Panc1 (cell line): ENCODE data around the gene POLR3K. TPM values are rescaled to one million over a fixed set of nuclear protein-coding genes. Genes with fewer than 3 reads are reported as not detected.

Experiments
- ATAC-seq: fragments of 200-7000 bp; cut with Tn5 transposase; 2 replicates; pipeline ENCODE4 v1.9.1; 2020; ENCODE audit warnings: mild to moderate bottlenecking, moderate library complexity
- BruUV-seq: library from RNA; stranded (reverse); fragments of 400-500 nt; replicated peaks from 2 replicates; lab custom pipeline; 2021; lab: Mats Ljungman, UMichigan
- CTCF ChIA-PET: fragments of 300-600 bp; sonication (Branson Sonifier 250); formaldehyde crosslinking; loops from one replicate; lab custom pipeline; 2022; ENCODE audit warnings: antibody characterized with exemption; lab: Charles Lee
- POLR2A ChIA-PET: fragments of 300-600 bp; sonication (Branson Sonifier 250); formaldehyde crosslinking; loops from one replicate; lab custom pipeline; 2022; ENCODE audit warnings: antibody characterized with exemption; lab: Charles Lee
- DNase-seq: peaks from one replicate; pipeline ENCODE4 v3.0.0-alpha.2; 2010; ENCODE audit warnings: low read depth, low spot score
- H3K27ac ChIP-seq: 2 replicates; pipeline ENCODE4 v1.5.1; 2011; ENCODE audit warnings: mild to moderate bottlenecking, low read length, inconsistent platforms
- H3K27me3 ChIP-seq: fragments of 200-500 bp; sonication (Bioruptor generic); 2 replicates; pipeline ENCODE4 v1.6.0; 2014; ENCODE audit warnings: low read length, inconsistent platforms; ENCODE audit not compliant: control insufficient read depth, insufficient read depth
- H3K36me3 ChIP-seq: fragments of 200-500 bp; sonication (Bioruptor generic); 2 replicates; pipeline ENCODE4 v1.5.1; 2014; ENCODE audit warnings: inconsistent platforms, mild to moderate bottlenecking, low read length, moderate library complexity; ENCODE audit not compliant: control insufficient read depth, insufficient read depth
- H3K4me1 ChIP-seq: 2 replicates; pipeline ENCODE4 v1.5.1; 2011; ENCODE audit warnings: inconsistent platforms, mild to moderate bottlenecking, low read length, moderate library complexity; ENCODE audit not compliant: control insufficient read depth, insufficient read depth
- H3K4me3 ChIP-seq, 2 experiments: 2 replicates each; pipeline ENCODE4 v1.5.1; 2011 to 2012; ENCODE audit warnings: low read depth in 2 of 2, low read length in 2 of 2, mild to moderate bottlenecking in 2 of 2, inconsistent platforms in 1 of 2, moderate library complexity in 1 of 2
- H3K9me3 ChIP-seq: fragments of 200-500 bp; sonication (Bioruptor generic); 2 replicates; pipeline ENCODE4 v1.5.1; 2014; ENCODE audit warnings: low read depth, mild to moderate bottlenecking, inconsistent platforms, low read length, moderate library complexity; ENCODE audit not compliant: control insufficient read depth, insufficient read depth
- POLR2AphosphoS5 ChIP-seq: IDR thresholded peaks from 2 replicates; pipeline ENCODE4 v1.6.1; 2012; ENCODE audit warnings: mild to moderate bottlenecking, low read depth, low read length, moderate library complexity
- SIN3A ChIP-seq: IDR thresholded peaks from 2 replicates; pipeline ENCODE4 v1.6.1; 2012; ENCODE audit warnings: low read depth, mild to moderate bottlenecking, low read length, moderate library complexity, borderline replicate concordance; ENCODE audit not compliant: insufficient read depth
- TCF7L2 ChIP-seq: IDR thresholded peaks from 2 replicates; pipeline ENCODE4 v1.6.1; 2011; ENCODE audit warnings: mild to moderate bottlenecking, low read depth, low read length, inconsistent platforms
- in situ Hi-C: cut with HindIII; loops from 2 replicates; pipeline ENCODE4 v1.10.0; 2016; ENCODE audit warnings: low sequenced_read_pairs, low pct_unique_long_range_greater_than_20kb
- intact Hi-C: fragments of 100-400 bp; cut with micrococcal nuclease; formaldehyde crosslinking; loops from one replicate; pipeline ENCODE4 v1.10.0; 2022; ENCODE audit not compliant: unreplicated experiment
- total RNA-seq: library from RNA; stranded (reverse); gene quantifications from one replicate; pipeline ENCODE4 v1.2.1, GENCODE V29; 2021; ENCODE audit not compliant: unreplicated experiment
- TF ChIP-seq, protein P1 (sequence below): fragments of 450-650 bp; IDR thresholded peaks from 2 replicates; pipeline ENCODE4 v1.5.1; 2017; ENCODE audit warnings: mild to moderate bottlenecking
- TF ChIP-seq, protein P2 (sequence below), 2 experiments: IDR thresholded peaks; 2 replicates each; pipeline ENCODE4 v1.6.1; 2011 to 2012; ENCODE audit warnings: low read depth in 2 of 2, control low read depth in 1 of 2, low read length in 1 of 2, mild to moderate bottlenecking in 1 of 2, moderate library complexity in 1 of 2; ENCODE audit not compliant: insufficient read depth in 1 of 2

The POLR3K gene
- total RNA-seq, 1 experiment from 2014 or later = 35.7 TPM

DNA sequence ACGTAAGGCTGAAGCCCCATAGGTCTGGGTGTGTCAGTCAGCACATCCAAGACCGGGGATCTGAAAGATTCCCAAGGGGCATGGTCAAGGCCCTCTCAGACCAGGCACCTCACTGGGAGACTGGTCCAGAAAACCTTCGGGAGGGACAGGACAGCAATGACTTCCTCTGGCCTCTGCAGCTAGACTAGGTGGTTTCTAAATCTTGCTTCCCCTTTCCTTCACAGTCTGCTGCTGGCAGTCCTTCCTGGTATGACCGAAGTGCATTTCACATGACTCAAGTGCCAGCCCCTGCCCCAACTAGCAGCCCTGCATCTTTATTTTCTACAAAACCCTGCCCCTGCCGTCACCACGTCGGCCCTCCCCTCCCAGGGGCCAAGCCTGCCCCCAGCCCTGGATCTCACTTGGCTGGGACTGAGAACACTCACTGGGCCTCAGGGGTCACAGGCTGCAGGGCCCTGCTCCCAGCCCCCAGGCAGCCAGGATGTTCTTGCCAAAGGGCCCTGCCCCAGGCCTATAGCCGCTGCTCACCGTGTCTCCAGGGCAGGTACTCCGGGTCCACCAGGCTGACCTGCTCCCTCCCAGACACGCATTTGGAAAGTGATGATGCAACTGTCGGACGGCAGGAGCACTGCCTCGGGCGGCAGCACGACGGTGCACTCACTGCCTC lies 18.3 kb downstream of the POLR3K start:
- Histone ChIP-seq H3K27me3 (no peaks in the 10 kb centered on the region), H3K9me3 (no peaks in the 10 kb centered on the region), H3K4me3 (no peak overlapping the region), H3K27ac (no peak overlapping the region), H3K4me1 (no peaks in the 10 kb centered on the region), H3K36me3 (no peaks in the 10 kb centered on the region; the same call in 1 of the 2 replicates)
- BruUV-seq = no TSS peak
- in situ Hi-C loops (no loop called here), intact Hi-C loops (no loop called here)
- ChIA-PET POLR2A (no interaction called here), CTCF (no interaction called here)
- TF ChIP-seq SIN3A (no peak), TCF7L2 (no peak), POLR2AphosphoS5 (no peak)
- TF ChIP-seq, protein P1, sequence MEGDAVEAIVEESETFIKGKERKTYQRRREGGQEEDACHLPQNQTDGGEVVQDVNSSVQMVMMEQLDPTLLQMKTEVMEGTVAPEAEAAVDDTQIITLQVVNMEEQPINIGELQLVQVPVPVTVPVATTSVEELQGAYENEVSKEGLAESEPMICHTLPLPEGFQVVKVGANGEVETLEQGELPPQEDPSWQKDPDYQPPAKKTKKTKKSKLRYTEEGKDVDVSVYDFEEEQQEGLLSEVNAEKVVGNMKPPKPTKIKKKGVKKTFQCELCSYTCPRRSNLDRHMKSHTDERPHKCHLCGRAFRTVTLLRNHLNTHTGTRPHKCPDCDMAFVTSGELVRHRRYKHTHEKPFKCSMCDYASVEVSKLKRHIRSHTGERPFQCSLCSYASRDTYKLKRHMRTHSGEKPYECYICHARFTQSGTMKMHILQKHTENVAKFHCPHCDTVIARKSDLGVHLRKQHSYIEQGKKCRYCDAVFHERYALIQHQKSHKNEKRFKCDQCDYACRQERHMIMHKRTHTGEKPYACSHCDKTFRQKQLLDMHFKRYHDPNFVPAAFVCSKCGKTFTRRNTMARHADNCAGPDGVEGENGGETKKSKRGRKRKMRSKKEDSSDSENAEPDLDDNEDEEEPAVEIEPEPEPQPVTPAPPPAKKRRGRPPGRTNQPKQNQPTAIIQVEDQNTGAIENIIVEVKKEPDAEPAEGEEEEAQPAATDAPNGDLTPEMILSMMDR = no peak
- TF ChIP-seq, protein P2, sequence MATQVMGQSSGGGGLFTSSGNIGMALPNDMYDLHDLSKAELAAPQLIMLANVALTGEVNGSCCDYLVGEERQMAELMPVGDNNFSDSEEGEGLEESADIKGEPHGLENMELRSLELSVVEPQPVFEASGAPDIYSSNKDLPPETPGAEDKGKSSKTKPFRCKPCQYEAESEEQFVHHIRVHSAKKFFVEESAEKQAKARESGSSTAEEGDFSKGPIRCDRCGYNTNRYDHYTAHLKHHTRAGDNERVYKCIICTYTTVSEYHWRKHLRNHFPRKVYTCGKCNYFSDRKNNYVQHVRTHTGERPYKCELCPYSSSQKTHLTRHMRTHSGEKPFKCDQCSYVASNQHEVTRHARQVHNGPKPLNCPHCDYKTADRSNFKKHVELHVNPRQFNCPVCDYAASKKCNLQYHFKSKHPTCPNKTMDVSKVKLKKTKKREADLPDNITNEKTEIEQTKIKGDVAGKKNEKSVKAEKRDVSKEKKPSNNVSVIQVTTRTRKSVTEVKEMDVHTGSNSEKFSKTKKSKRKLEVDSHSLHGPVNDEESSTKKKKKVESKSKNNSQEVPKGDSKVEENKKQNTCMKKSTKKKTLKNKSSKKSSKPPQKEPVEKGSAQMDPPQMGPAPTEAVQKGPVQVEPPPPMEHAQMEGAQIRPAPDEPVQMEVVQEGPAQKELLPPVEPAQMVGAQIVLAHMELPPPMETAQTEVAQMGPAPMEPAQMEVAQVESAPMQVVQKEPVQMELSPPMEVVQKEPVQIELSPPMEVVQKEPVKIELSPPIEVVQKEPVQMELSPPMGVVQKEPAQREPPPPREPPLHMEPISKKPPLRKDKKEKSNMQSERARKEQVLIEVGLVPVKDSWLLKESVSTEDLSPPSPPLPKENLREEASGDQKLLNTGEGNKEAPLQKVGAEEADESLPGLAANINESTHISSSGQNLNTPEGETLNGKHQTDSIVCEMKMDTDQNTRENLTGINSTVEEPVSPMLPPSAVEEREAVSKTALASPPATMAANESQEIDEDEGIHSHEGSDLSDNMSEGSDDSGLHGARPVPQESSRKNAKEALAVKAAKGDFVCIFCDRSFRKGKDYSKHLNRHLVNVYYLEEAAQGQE (IDR thresholded peaks at IDR 0.05; ENCODE audit: insufficient read depth in 1 of 2, low read depth in 2 of 2, low read length in 1 of 2) = no peak
- DNase-seq (no peak), ATAC-seq (no peak)

DNA sequence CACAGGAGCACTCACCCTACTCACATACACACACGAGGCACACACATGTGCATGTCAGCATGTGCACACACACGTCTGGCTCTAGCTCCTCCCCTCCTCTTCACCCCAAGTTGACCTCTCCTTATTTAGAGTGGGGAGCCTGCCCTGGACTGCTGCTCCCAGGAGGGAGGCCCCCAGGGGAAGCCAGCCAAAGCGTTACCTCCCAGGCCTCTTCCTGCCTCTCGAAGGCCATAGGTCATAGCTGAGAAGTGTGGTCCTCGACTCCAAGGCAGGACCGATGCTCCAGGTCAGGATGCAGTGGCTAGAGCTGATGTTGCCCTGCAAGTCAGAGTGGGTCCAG lies 18.8 kb downstream of the POLR3K start:
- TF ChIP-seq, protein P2 (IDR thresholded peaks at IDR 0.05; ENCODE audit: insufficient read depth in 1 of 2, low read depth in 2 of 2, low read length in 1 of 2) = no peak
- TF ChIP-seq TCF7L2 = no peak
- TF ChIP-seq, protein P1 = no peak
- no peak for TF ChIP-seq POLR2AphosphoS5
- no peak for TF ChIP-seq SIN3A
- Histone ChIP-seq H3K27me3 (no peaks in the 10 kb centered on the region), H3K36me3 (no peaks in the 10 kb centered on the region), H3K4me1 (no peaks in the 10 kb centered on the region), H3K9me3 (no peaks in the 10 kb centered on the region), H3K27ac (no peak overlapping the region), H3K4me3 (no peak overlapping the region)
- ChIA-PET CTCF (no interaction called here), POLR2A (no interaction called here)
- DNase-seq (no peak), ATAC-seq (0 out of 2 replicates have a peak, but pooled peaks have one; percentile 4)
- intact Hi-C loops (no loop called here), in situ Hi-C loops (no loop called here)
- no TSS peak for BruUV-seq
